B cell (primary cell): ENCODE data around the gene KRTAP3-3. TPM values are rescaled to one million over a fixed set of nuclear protein-coding genes. Genes with fewer than 3 reads are reported as not detected.

ENCODE experiments used
- ATAC-seq: fragments of 200-7000 bp; cut with Tn5 transposase; one replicate; pipeline ENCODE4 v1.10.0; 2021; ENCODE audit warnings: low read depth, mild to moderate bottlenecking, moderate number of reproducible peaks, moderate library complexity
- CTCF ChIA-PET: fragments of 350-600 bp; sonication (Branson Sonifier 250); formaldehyde crosslinking; loops from one replicate; lab custom pipeline; 2021; ENCODE audit warnings: antibody characterized with exemption, inconsistent platforms; lab: Charles Lee
- POLR2A ChIA-PET: fragments of 350-600 bp; sonication (Branson Sonifier 250); formaldehyde crosslinking; loops from one replicate; lab custom pipeline; 2021; ENCODE audit warnings: antibody characterized with exemption; lab: Charles Lee
- DNase-seq: peaks from one replicate; pipeline ENCODE4 v3.0.0; 2013
- H2AFZ ChIP-seq: 2 replicates; pipeline ENCODE4 v1.6.1; 2012; ENCODE audit warnings: mild to moderate bottlenecking, low read depth, low read length; ENCODE audit not compliant: insufficient read depth, poor library complexity, severe bottlenecking
- H3K27ac ChIP-seq, 2 donors: 1 replicate in 1 of 2; 2 replicates in 1 of 2; pipeline ENCODE4 v1.5.1; 2012 to 2013; ENCODE audit warnings: low read length in 2 of 2, mild to moderate bottlenecking in 2 of 2, moderate library complexity in 1 of 2
- H3K27me3 ChIP-seq, 4 experiments: fragments of 200-600 bp in 1 of 4; sonication (generic) in 1 of 4; replicated peaks in 1 of 4; 1 replicate in 2 of 4; 2 replicates in 2 of 4; pipeline versions ENCODE4 v1.6.1 to v1.7.0; 2013 to 2016; ENCODE audit warnings: low read length in 3 of 4, mild to moderate bottlenecking in 2 of 4, mixed read lengths in 1 of 4, moderate library complexity in 1 of 4; ENCODE audit not compliant: insufficient read depth in 4 of 4, control insufficient read depth in 3 of 4; ENCODE audit errors: control extremely low read depth in 1 of 4
- H3K36me3 ChIP-seq, 2 experiments: replicated peaks in 1 of 2; 1 replicate in 1 of 2; 2 replicates in 1 of 2; pipeline versions ENCODE4 v1.6.1 to v1.7.1; 2013; ENCODE audit warnings: low read length in 1 of 2; ENCODE audit not compliant: insufficient read depth in 2 of 2, control insufficient read depth in 1 of 2; ENCODE audit errors: control extremely low read depth in 1 of 2, extremely low read depth in 1 of 2
- H3K4me1 ChIP-seq, 2 donors: fragments of 200-600 bp in 1 of 2; sonication (generic) in 1 of 2; 1 replicate in 1 of 2; 2 replicates in 1 of 2; pipeline versions ENCODE4 v1.5.1 to v1.6.1; 2013 to 2017; ENCODE audit warnings: low read length in 2 of 2; ENCODE audit not compliant: control insufficient read depth in 2 of 2, insufficient read depth in 2 of 2
- H3K4me2 ChIP-seq: replicated peaks from 2 replicates; pipeline ENCODE3; 2012; ENCODE audit warnings: mild to moderate bottlenecking, low read depth, low read length; ENCODE audit not compliant: poor library complexity, severe bottlenecking
- H3K4me3 ChIP-seq, 5 experiments: fragments of 200-600 bp in 1 of 5; sonication (generic) in 1 of 5; 1 replicate in 3 of 5; 2 replicates in 2 of 5; pipeline versions ENCODE4 v1.5.1 to v1.7.0; 2011 to 2016; ENCODE audit warnings: low read length in 4 of 5, mild to moderate bottlenecking in 4 of 5, low read depth in 2 of 5, control low read depth in 1 of 5, moderate library complexity in 1 of 5; ENCODE audit not compliant: insufficient read depth in 1 of 5; ENCODE audit errors: control extremely low read depth in 1 of 5, extremely low read depth in 1 of 5
- H3K79me2 ChIP-seq: fragments of 200-600 bp; sonication (generic); one replicate; pipeline ENCODE4 v1.6.0; 2016; ENCODE audit warnings: low read length; ENCODE audit not compliant: control insufficient read depth, insufficient read depth
- H3K9ac ChIP-seq: fragments of 200-600 bp; sonication (generic); 2 replicates; pipeline ENCODE4 v1.6.1; 2017; ENCODE audit warnings: mild to moderate bottlenecking, low read length, moderate library complexity
- H3K9me3 ChIP-seq, 3 donors: one replicate each; pipeline versions ENCODE4 v1.6.1 to v1.7.1; 2013; ENCODE audit warnings: low read length in 2 of 3; ENCODE audit not compliant: control insufficient read depth in 2 of 3, insufficient read depth in 1 of 3; ENCODE audit errors: control extremely low read depth in 1 of 3
- H4K20me1 ChIP-seq: 2 replicates; pipeline ENCODE4 v1.6.0; 2012; ENCODE audit warnings: mild to moderate bottlenecking, low read length; ENCODE audit not compliant: insufficient read depth, control insufficient read depth, poor library complexity, severe bottlenecking
- H3K27ac Mint-ChIP-seq: one replicate; pipeline ENCODE4 v1.8.0; 2021; ENCODE audit warnings: mixed read lengths
- H3K27me3 Mint-ChIP-seq: one replicate; pipeline ENCODE4 v1.8.0; 2021; ENCODE audit warnings: mixed read lengths
- H3K4me1 Mint-ChIP-seq: one replicate; pipeline ENCODE4 v1.8.0; 2021; ENCODE audit warnings: mixed read lengths
- H3K4me3 Mint-ChIP-seq: one replicate; pipeline ENCODE4 v1.8.0; 2021; ENCODE audit warnings: mixed read lengths
- H3K9me3 Mint-ChIP-seq: one replicate; pipeline ENCODE4 v1.8.0; 2022; ENCODE audit warnings: mixed read lengths; ENCODE audit not compliant: insufficient read depth
- EZH2 ChIP-seq: IDR thresholded peaks from 2 replicates; pipeline ENCODE4 v1.6.1; 2012; ENCODE audit warnings: borderline replicate concordance, low read depth, mild to moderate bottlenecking, moderate library complexity, low read length; ENCODE audit not compliant: insufficient read depth, poor library complexity, severe bottlenecking
- WGBS: methylation state at CpG from one replicate; pipeline ENCODE4 v1.1.5; 2013; ENCODE audit warnings: missing lambda C conversion rate; ENCODE audit not compliant: insufficient coverage; 5-methylcytosine and 5-hydroxymethylcytosine counted together
- intact Hi-C: fragments of 100-400 bp; cut with micrococcal nuclease; formaldehyde crosslinking; loops from one replicate; pipeline ENCODE4 v1.10.0; 2022
- polyA plus RNA-seq: library from polyadenylated mRNA; depleted of rRNA; stranded (reverse); fragments of >200 nt; gene quantifications from 2 replicates; pipeline ENCODE4 v1.2.3, GENCODE V29; 2012
- total RNA-seq, 2 donors: library from RNA; stranded (reverse); fragments of 120-200 nt in 1 of 2; gene quantifications; 1 replicate in 1 of 2; 2 replicates in 1 of 2; pipeline versions ENCODE4 v1.2.3 to v1.2.4, GENCODE V29; 2013 to 2022
- TF ChIP-seq, protein P1 (sequence below): fragments of 200-600 bp; IDR thresholded peaks from one replicate; pipeline ENCODE4 v1.8.0; 2022; ENCODE audit warnings: antibody characterized with exemption, mild to moderate bottlenecking

The KRTAP3-3 gene
- total and polyA plus RNA-seq, 2 donors (not counting 1 experiment from before 2014, with no cell fraction given), result not detected

DNA sequence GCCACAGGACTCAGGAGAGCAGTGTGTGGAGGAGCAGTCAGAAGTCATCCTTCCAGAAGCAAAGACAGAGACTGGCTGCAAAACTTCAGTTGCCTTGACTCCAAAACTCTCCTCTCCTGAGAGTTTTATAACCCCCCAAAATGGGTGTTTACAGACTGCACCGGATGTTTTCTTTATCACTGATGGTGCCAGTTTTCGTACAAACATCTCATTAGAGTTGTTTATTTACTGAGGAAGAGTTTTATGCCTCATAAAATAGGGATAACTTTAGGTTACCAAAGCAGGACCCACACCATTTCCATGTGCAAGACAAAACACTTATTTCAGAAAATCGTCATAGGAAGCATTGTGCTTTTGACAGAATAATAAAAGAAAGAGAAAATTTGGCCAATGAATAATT lies 9.7 kb downstream of the KRTAP3-3 start, which contains the start of gene KRT40:
Gene KRT40 (minus strand): TSS at position 101 of the 400 bp plus-strand sequence. CDS start 53 bp downstream, at position 48.
- Histone ChIP-seq H3K27ac (no peak within 1 kb of the TSS), H3K4me1 (no peaks in the 10 kb centered on the region), H4K20me1 (no peaks in the 10 kb centered on the region), H3K9me3 (peaks cover 0 to 3% (median 0%) of the 10 kb centered on the region in 3 donors), H3K27me3 (peaks cover 0 to 16% (median 6%) of the 10 kb centered on the region in 4 experiments), H3K4me2 (no peak within 1 kb of the TSS), H3K79me2 (no peaks in the 10 kb centered on the region), H2AFZ (no peak within 1 kb of the TSS), H3K9ac (no peak within 1 kb of the TSS), H3K4me3 (no peak within 1 kb of the TSS), H3K36me3 (no peaks in the 10 kb centered on the region)
- ChIA-PET POLR2A (no interaction called here), CTCF (no interaction called here)
- no CpG with 5 or more reads among the region's 3 CpGs for WGBS
- H3K4me1 Mint-ChIP-seq, result no peaks in the 10 kb centered on the region
- H3K27me3 Mint-ChIP-seq, result peaks cover 41% of the 10 kb centered on the region
- no peak within 1 kb of the TSS for H3K4me3 Mint-ChIP-seq
- DNase-seq (no peak), ATAC-seq (no peak)
- intact Hi-C loops, result no loop called here
- H3K27ac Mint-ChIP-seq, result no peak within 1 kb of the TSS
- no peaks in the 10 kb centered on the region for H3K9me3 Mint-ChIP-seq
- TF ChIP-seq EZH2, result no peak
- TF ChIP-seq, protein P1, sequence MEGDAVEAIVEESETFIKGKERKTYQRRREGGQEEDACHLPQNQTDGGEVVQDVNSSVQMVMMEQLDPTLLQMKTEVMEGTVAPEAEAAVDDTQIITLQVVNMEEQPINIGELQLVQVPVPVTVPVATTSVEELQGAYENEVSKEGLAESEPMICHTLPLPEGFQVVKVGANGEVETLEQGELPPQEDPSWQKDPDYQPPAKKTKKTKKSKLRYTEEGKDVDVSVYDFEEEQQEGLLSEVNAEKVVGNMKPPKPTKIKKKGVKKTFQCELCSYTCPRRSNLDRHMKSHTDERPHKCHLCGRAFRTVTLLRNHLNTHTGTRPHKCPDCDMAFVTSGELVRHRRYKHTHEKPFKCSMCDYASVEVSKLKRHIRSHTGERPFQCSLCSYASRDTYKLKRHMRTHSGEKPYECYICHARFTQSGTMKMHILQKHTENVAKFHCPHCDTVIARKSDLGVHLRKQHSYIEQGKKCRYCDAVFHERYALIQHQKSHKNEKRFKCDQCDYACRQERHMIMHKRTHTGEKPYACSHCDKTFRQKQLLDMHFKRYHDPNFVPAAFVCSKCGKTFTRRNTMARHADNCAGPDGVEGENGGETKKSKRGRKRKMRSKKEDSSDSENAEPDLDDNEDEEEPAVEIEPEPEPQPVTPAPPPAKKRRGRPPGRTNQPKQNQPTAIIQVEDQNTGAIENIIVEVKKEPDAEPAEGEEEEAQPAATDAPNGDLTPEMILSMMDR, result no peak

DNA sequence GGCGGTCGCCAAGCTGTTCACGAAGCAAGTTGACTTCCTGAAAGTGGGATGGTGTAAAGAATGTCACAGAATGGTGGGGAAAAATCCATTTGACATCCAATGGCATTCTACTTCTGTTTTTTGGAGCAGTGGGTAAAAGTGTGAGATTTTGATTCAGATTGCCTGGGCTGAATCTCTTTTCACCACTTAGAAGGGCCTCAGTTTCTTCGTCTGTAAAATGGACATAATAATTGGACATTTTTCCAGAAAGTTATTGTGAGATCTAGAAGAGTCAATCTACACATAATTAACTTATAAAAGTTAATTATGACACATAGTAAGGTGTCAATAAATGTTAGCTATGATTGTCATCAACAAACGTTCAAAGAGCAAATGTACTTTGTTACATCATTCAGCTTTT lies 12.8 kb downstream of the KRTAP3-3 start:
- no peak overlapping the region for H2AFZ ChIP-seq
- H3K79me2 ChIP-seq, result no peaks in the 10 kb centered on the region
- WGBS, result 85% methylated on average over 3 of the region's 5 CpGs
- TF ChIP-seq, protein P1, result no peak
- no peak for TF ChIP-seq EZH2
- intact Hi-C loops, result no loop called here
- no peak overlapping the region for H3K27ac Mint-ChIP-seq
- H3K4me3 ChIP-seq, result no peak overlapping the region
- no peaks in the 10 kb centered on the region for H4K20me1 ChIP-seq
- no peaks in the 10 kb centered on the region for H3K9me3 Mint-ChIP-seq
- POLR2A ChIA-PET, result no interaction called here
- no peaks in the 10 kb centered on the region for H3K4me1 ChIP-seq
- H3K4me2 ChIP-seq, result no peak overlapping the region
- no peak overlapping the region for H3K4me3 Mint-ChIP-seq
- H3K27me3 ChIP-seq, result peaks cover 0 to 27% (median 12%) of the 10 kb centered on the region in 4 experiments
- no peak for ATAC-seq
- DNase-seq, result no peak
- peaks cover 0 to 3% (median 0%) of the 10 kb centered on the region in 3 donors for H3K9me3 ChIP-seq
- no peak overlapping the region for H3K9ac ChIP-seq
- H3K4me1 Mint-ChIP-seq, result no peaks in the 10 kb centered on the region
- CTCF ChIA-PET, result interaction anchor here (0.6 kb wide), 1 partner anchor 570 kb away, joined by 4 read pairs; no protein-coding TSS in a partner anchor
- H3K36me3 ChIP-seq, result no peaks in the 10 kb centered on the region
- no peak overlapping the region for H3K27ac ChIP-seq
- peaks cover 36% of the 10 kb centered on the region for H3K27me3 Mint-ChIP-seq
